ENCODE data around the gene FGF12. TPM values are rescaled to one million over a fixed set of nuclear protein-coding genes. Genes with fewer than 3 reads are reported as not detected.
A peak's percentile ranks its signal among the peaks of the same experiment; 100 is the strongest.

FGF12 gene
- total RNA-seq, 6 experiments from 2014 or later = 0.29 to 6.5 (median 0.76) TPM

- no peak overlapping the region for H3K27ac ChIP-seq
- 17% methylated on average over 3 of the region's 3 CpGs for WGBS (ENCODE audit: insufficient coverage, low coverage, low lambda C conversion rate, missing lambda C conversion rate)
- TF ChIP-seq POLR2A (IDR thresholded peaks at IDR 0.05) = no peak
- H3K36me3 ChIP-seq = no peaks in the 10 kb centered on the region
- peak overlapping the region; percentile 9 to 37 (median 28) for H3K4me3 ChIP-seq
- no peaks in the 10 kb centered on the region for H3K27me3 ChIP-seq
- DNase-seq (no peak), ATAC-seq (peak; percentile 65 to 84 (median 70))
- intact Hi-C loops (cut with DNase I) = no loop called here
- H3K9me3 ChIP-seq = no peaks in the 10 kb centered on the region
- H3K4me1 ChIP-seq = no peaks in the 10 kb centered on the region
Measured at GRCh38 chr3:192331749-192332385, 395.5 kb downstream of the FGF12 start.

DNA sequence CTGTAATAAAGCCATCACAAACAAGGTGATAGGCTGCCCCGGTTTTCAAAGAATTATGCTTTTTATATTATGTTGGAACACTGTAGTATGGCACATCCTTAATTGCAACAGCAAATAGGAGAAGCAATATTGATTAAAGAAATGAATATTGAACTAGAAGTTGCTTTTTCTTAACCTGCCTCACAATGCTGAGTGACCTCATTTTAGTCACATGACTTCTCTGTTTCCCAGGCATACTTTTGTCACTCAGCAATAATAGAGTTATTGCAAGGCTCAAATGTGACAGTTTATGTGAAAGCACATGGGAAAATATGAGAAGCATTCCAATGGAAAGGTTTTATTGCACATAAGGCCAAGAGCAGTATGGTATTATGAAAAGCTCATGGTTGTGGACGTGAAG, 400.7 kb downstream of the FGF12 start:
- Histone ChIP-seq H3K36me3 (no peaks in the 10 kb centered on the region), H3K27me3 (no peaks in the 10 kb centered on the region), H3K27ac (no peak overlapping the region), H3K9me3 (no peaks in the 10 kb centered on the region), H3K4me3 (no peak overlapping the region), H3K4me1 (no peaks in the 10 kb centered on the region)
- 83% methylated on average over 2 of the region's 2 CpGs for WGBS (ENCODE audit: insufficient coverage, low coverage, low lambda C conversion rate, missing lambda C conversion rate)
- no peak for ATAC-seq
- intact Hi-C loops (cut with DNase I) = no loop called here
- TF ChIP-seq CTCF (IDR thresholded peaks at IDR 0.05) (no peak), POLR2A (IDR thresholded peaks at IDR 0.05) (no peak)
- DNase-seq = no peak

GRCh38 chr3:192317564-192317963, 409.8 kb downstream of the FGF12 start:
- Histone ChIP-seq H3K4me1 (no peaks in the 10 kb centered on the region), H3K27ac (no peak overlapping the region), H3K9me3 (no peaks in the 10 kb centered on the region), H3K27me3 (no peaks in the 10 kb centered on the region), H3K4me3 (no peak overlapping the region), H3K36me3 (no peaks in the 10 kb centered on the region)
- DNase-seq (no peak), ATAC-seq (no peak)
- 88% methylated on average over 1 of the region's 2 CpGs for WGBS (ENCODE audit: insufficient coverage, low coverage, low lambda C conversion rate, missing lambda C conversion rate)
- intact Hi-C loops (cut with DNase I) = no loop called here
- no peak for TF ChIP-seq CTCF (IDR thresholded peaks at IDR 0.05)
- no peak for TF ChIP-seq POLR2A (IDR thresholded peaks at IDR 0.05)

- Histone ChIP-seq H3K27me3 (no peaks in the 10 kb centered on the region), H3K4me3 (no peak overlapping the region), H3K36me3 (no peaks in the 10 kb centered on the region), H3K4me1 (no peaks in the 10 kb centered on the region), H3K27ac (no peak overlapping the region), H3K9me3 (no peaks in the 10 kb centered on the region)
- intact Hi-C loops (cut with DNase I) = no loop called here
- DNase-seq (no peak), ATAC-seq (no peak)
- TF ChIP-seq POLR2A (IDR thresholded peaks at IDR 0.05) (no peak), CTCF (IDR thresholded peaks at IDR 0.05) (no peak)
Measured at GRCh38 chr3:192313605-192314004, 413.7 kb downstream of the FGF12 start.

DNA sequence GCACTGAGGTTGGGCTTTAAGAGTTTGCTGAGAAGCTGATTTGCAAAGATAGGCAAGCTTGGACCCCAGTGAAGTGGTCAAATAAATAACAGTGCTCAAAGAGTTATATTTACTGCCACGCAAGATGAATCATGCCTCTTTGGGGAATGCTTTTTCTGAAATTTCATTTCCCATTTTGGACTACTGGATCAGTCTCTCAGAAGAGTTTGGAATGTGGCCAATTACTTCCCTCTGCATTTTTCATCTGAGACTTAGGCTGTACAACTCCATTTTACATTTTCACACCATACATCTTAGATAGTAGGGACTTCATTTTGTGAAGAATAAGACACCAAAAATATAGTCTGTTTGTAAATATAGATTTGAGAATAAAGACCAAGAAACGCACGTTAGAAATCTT, 419.7 kb downstream of the FGF12 start:
- Histone ChIP-seq H3K9me3 (no peaks in the 10 kb centered on the region), H3K27ac (no peak overlapping the region), H3K4me3 (no peak overlapping the region), H3K36me3 (no peaks in the 10 kb centered on the region), H3K27me3 (no peaks in the 10 kb centered on the region), H3K4me1 (no peaks in the 10 kb centered on the region)
- intact Hi-C loops (cut with DNase I) = no loop called here
- WGBS (ENCODE audit: insufficient coverage, low coverage, low lambda C conversion rate, missing lambda C conversion rate) = 83% methylated on average over 3 of the region's 3 CpGs
- ATAC-seq = no peak
- DNase-seq = no peak
- no peak for TF ChIP-seq POLR2A (IDR thresholded peaks at IDR 0.05)
- no peak for TF ChIP-seq CTCF (IDR thresholded peaks at IDR 0.05)
